Metanephros (tissue), 2 donors: ENCODE data around the gene SH3BP5L. TPM values are rescaled to one million over a fixed set of nuclear protein-coding genes. Genes with fewer than 3 reads are reported as not detected.

Experiments
- small RNA-seq: library from RNA; depleted of rRNA; stranded (forward); fragments of <200 nt; gene quantifications from one replicate; pipeline ENCODE3, GENCODE V24; 2014; ENCODE audit warnings: low replicate concordance
- total RNA-seq: library from RNA; depleted of rRNA; stranded (reverse); fragments of >200 nt; gene quantifications from one replicate; pipeline ENCODE4 v1.2.3, GENCODE V29; 2014

The SH3BP5L gene
- total RNA-seq: 22.6 TPM

GRCh38 chr1:248825909-248826760 lies at the start of gene SH3BP5L:
Gene SH3BP5L (minus strand): TSS chr1:248825915. CDS start chr1:248824935, 980 bp downstream.

GRCh38 chr1:248858891-248859889 lies 33.5 kb upstream of the SH3BP5L start, which contains the start of gene ZNF692:
Gene ZNF692 (minus strand): TSS chr1:248859085. CDS start chr1:248858309, 776 bp downstream.

GRCh38 chr1:248837781-248838356 lies 12.2 kb upstream of the SH3BP5L start, which contains the start of gene ZNF672:
Gene ZNF672 (plus strand): TSS chr1:248838224. CDS start chr1:248847275, 9,051 bp downstream.

Small RNAs within 50 kb of the gene (small RNA-seq; reads per million reads assigned to genes)
- gene MIR3124: not detected

Other genes with a start within 250 kb of the SH3BP5L start
- not detected for gene OR2T10, start 228.2 kb downstream of the SH3BP5L start, total RNA-seq
- 0.06 TPM for gene OR2T11, start 190.8 kb downstream of the SH3BP5L start, total RNA-seq
- not detected for gene OR2T35, start 180.6 kb downstream of the SH3BP5L start, total RNA-seq
- not detected for gene OR2T27, start 170.4 kb downstream of the SH3BP5L start, total RNA-seq
- not detected for gene OR14I1, start 123.1 kb downstream of the SH3BP5L start, total RNA-seq
- gene LYPD8, start 70.2 kb downstream of the SH3BP5L start, total RNA-seq: not detected
- gene ZNF672, start 12.3 kb upstream of the SH3BP5L start, total RNA-seq: 35.4 TPM
- gene ZNF692, start 33.2 kb upstream of the SH3BP5L start, total RNA-seq: 37.7 TPM
- gene PGBD2, start 80.3 kb upstream of the SH3BP5L start, total RNA-seq: 9.1 TPM